ENCODE data around the gene ZNF423. TPM values are rescaled to one million over a fixed set of nuclear protein-coding genes. Genes with fewer than 3 reads are reported as not detected.
A peak's percentile ranks its signal among the peaks of the same experiment; 100 is the strongest.

The ZNF423 gene
- polyA plus RNA-seq, 1 donor: 27.8 TPM

- DNase-seq: no peak
Observed at GRCh38 chr16:49849754-49850108, 6.2 kb downstream of the ZNF423 start.

- DNase-seq: no peak
Observed at GRCh38 chr16:49849037-49849753, 6.7 kb downstream of the ZNF423 start.

DNA sequence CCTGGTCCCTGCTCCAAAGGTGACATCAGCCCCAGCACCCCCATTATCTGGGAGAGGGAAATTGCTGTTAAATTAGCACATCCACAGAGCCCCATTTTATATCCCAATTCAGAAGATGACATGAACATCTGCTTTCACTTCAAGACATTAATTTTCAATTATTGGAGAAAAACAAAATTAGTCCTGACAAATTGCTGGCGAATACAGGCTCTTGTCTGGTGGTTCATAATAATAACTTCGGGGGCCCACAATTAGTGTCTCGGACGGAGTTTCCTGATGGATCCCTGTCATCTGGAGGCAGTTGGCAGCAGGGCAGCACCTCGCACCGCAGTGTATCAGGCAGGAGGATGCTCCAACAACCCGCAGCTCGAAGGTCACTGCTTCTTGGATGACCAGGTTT, 7.4 kb downstream of the ZNF423 start:
- DNase-seq: no peak

DNA sequence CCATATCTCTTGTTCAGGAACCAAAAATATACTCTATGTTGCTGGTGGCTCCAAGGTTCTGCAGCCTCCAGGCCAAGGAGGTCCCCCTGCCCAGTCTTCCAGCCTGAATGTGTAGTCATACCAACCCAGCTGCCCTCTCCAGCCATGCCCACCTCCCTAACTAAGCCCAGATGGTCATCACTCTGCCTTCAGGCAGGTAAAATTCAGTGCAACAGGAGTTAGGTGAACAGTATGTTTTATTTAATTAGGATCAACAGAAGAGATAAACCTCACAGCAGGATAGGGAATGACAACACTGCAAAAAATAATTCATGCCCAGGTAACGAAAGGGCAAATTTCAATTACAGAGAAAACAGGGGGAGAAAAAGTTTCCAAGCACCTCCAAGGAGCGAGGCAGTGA, 9.1 kb downstream of the ZNF423 start:
- no peak for DNase-seq

DNA sequence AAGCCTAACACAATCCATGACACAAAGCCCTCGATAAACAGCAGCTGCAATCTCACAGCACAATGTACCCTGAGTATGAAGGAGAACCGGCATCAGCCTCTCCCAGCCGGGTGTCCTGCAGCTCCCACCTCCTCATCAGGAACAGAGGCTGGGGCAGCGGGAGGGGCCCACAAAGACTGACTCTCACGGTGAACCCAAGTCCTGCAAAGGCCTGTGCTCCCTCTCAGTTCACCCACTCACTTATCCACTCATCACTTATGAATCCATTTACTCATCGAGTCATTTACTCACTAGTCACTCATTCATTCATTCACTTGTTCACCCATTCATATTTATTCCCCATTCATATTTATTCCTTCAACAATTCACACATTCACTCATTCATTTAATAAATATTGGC, 11.6 kb downstream of the ZNF423 start:
- no peak for DNase-seq

GRCh38 chr16:49843758-49844157, 12.2 kb downstream of the ZNF423 start:
- DNase-seq: no peak

DNA sequence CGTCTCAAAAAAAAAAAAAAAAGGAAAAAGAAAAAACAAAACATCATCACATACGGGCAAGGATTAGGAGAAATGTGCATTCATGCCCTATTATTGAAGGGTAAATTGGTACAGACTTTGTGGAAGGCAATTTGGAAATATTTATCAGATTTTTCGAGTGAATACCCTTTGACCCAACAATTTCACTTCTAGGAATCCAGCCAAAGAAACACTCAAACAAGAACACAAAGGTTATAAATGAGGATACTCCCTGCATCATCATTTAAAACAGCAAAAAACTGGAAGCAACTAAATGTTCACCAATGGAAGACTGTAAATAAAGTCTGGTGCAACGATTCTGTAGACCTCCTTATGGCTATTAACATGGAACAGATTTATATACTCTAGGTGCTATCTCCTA, 12.9 kb downstream of the ZNF423 start:
- DNase-seq: no peak

DNA sequence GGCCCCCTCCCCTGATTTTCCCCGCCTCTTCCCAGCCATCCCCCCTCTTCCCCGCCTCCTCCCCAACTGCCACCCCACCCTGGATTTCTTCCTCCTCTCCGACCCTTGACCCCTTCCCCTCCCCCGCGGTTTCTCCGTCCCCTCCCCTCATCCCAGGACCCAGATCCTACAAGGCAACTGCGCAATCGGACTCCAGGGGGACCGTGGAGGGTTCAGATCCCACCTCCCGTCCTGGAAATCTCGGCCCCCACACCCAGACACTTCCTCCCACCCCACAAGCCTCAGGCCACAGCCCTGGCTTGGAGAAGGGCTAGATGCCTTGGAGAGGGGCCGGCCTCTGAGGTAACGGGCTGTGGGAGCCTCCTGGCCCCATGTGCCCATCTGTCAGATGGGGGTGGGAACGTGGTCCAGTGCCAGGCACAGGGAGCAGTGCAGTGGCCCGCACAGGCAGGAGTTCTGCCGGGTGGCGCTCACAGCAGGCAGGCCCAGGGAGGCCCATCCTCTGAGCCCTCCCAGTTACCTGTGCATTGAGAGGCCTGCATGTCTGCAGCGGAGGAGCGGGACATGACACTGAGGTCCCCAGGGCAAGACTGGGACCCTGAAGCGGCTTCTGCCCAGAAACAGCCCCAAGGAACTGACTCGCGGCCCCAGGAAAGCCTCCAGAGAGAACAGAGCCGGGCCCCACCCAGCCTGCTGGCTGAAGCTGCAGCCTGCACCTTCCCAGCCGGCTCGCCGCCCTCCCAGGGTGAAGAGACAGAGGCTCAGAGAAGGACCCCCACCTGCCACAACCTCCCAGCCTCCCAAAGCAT, 16.7 kb downstream of the ZNF423 start:
- no peak for DNase-seq

GRCh38 chr16:49838441-49839016, 17.4 kb downstream of the ZNF423 start:
- DNase-seq: no peak

- DNase-seq: no peak
Observed at GRCh38 chr16:49837688-49838410, 18.1 kb downstream of the ZNF423 start.

- DNase-seq: no peak
Observed at GRCh38 chr16:49836668-49837067, 19.2 kb downstream of the ZNF423 start.

- DNase-seq: no peak
Observed at GRCh38 chr16:49836218-49836617, 19.7 kb downstream of the ZNF423 start.

DNA sequence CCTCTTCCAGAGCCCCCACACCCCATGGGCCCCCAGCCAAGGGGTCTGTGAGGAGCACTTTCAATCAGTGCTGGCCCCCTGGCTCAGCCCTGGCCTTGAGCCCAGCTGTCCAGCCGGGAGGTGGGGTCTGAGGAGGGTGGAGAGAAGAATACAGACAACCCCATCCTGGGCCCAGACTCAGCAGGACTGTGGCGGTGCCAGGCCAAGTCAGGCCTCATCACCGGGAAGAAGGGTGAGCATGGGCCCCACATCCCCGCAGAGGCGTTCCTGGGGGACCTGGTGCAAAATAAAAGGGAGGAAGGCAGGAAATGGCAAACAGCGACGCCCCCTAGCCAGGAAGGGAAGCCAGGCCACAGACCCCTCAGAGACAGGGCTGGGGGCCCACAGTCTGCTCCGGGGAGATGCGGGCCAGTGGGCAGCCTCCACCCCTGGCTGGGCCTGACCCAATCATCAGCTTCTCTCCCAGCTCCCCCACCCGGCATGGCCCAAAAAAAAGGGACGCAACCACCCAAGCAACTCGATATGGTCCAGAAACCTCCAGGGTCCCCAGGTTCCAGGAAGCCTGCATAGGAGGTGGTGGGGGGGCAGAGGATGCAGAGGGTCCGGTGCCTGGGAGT, 20.6 kb downstream of the ZNF423 start:
- DNase-seq: peak; percentile 84

GRCh38 chr16:49834531-49835151, 21.3 kb downstream of the ZNF423 start:
- DNase-seq: no peak

- DNase-seq: no peak
Observed at GRCh38 chr16:49833796-49834530, 21.9 kb downstream of the ZNF423 start.

DNA sequence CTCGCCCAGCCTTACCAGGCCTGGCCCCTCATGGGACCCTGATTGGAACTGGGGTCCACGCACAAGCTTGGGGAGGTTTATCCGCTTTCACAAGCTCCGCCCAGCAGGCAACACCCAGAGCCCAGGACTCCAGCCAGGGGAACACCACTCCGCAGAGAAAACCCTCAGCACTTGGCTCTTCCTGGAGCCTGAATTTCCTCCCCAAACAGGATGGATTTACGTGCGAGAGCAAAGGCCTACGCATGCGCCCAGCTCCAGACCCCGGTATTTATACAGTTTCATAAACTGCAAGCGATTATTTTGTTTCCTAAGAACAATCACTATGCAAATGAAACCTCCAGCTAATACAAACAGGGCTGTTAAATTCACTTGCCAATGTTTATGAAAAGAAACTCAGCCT, 22.8 kb downstream of the ZNF423 start:
- no peak for DNase-seq

- no peak for DNase-seq
Observed at GRCh38 chr16:49832177-49832576, 23.7 kb downstream of the ZNF423 start.

DNA sequence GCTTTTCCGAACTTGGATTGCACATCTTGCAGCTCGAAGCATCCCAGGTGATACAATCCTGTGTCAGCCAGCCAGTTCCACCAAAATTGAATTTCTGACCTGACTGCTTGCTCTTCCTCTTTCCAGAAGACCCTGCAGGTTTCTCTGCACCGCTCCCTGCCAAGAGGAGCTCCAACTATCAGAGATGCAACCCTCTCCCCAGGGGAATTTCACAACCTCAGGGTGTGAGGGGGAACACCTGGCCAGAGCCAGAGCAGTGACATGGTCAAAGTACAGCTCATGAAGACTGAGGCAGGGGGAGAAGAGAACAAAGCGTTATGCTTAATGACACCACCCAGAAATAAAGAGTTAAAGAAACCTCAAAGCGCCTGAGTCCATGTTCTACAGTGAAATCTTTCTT, 25.0 kb downstream of the ZNF423 start:
- DNase-seq: no peak

- no peak for DNase-seq
Observed at GRCh38 chr16:49828533-49829267, 27.2 kb downstream of the ZNF423 start.

DNA sequence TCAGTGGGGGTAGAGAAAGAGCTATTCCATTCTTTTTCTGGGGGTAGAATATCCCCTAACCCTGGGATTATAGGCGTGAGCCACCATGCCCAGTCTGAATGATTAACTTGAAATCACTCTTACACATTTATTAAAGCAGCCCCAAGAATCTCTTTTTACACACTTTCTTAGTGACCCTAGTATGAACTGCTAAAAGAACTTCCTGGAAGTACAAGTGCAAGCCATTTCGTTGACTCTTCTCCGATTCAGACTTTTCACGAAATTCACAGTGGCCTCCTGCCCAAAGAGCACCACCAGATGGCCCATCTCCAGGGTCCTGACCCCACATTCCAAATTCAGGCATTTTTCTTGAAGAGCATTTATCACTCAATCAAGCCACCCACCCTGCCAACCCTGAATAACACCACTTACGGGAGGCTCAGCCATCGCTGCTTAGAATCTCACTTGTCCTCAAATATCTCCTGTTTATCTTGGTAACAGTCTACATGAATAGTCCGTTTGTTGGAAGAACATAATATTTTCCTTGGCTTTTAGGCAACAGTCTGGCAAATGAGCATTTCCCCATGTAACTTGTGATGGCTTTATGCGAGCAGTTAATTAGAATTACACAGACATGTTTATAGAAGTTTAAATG, 28.0 kb downstream of the ZNF423 start:
- no peak for DNase-seq
